Measurements from ENCODE around the gene PRKCE. TPM values are rescaled to one million over a fixed set of nuclear protein-coding genes. Genes with fewer than 3 reads are reported as not detected.

PRKCE gene
- total RNA-seq, 1 experiment from 2014 or later = 14.8 TPM

- TF ChIP-seq ZBTB33 (IDR thresholded peaks at IDR 0.05; ENCODE audit: extremely low read depth, insufficient replicate concordance, low read length) = no peak
- no peak for TF ChIP-seq SRF (IDR thresholded peaks at IDR 0.05; ENCODE audit: low read depth)
- no peak for TF ChIP-seq EZH2phosphoT487 (IDR thresholded peaks at IDR 0.05; ENCODE audit: borderline replicate concordance)
- no peak for TF ChIP-seq ATF3 (IDR thresholded peaks at IDR 0.05)
- TF ChIP-seq EGR1 (IDR thresholded peaks at IDR 0.05; ENCODE audit: low read depth) = no peak
- no peak for TF ChIP-seq POLR2AphosphoS5 (IDR thresholded peaks at IDR 0.05; ENCODE audit: low read depth, low read length)
- no peak for TF ChIP-seq ZFX (IDR thresholded peaks at IDR 0.05)
- no peak for TF ChIP-seq MAX (IDR thresholded peaks at IDR 0.05)
- TF ChIP-seq ZNF274 (IDR thresholded peaks at IDR 0.05; ENCODE audit: low read depth, low read length) = no peak
- TF ChIP-seq ELF1 (IDR thresholded peaks at IDR 0.05; ENCODE audit: borderline replicate concordance, low read depth) = no peak
- no peak for TF ChIP-seq CEBPB (IDR thresholded peaks at IDR 0.05; ENCODE audit: low read depth)
- TF ChIP-seq JUND (IDR thresholded peaks at IDR 0.05) = no peak
- no peak for TF ChIP-seq SIN3A (IDR thresholded peaks at IDR 0.05; ENCODE audit: low read depth)
These were observed 362.3 kb downstream of the PRKCE start (continued) for GRCh38 chr2:46013726-46014125.

- Histone ChIP-seq H3K9me2 (ENCODE audit: insufficient read depth) (no peaks in the 10 kb centered on the region), H3K9me3 (ENCODE audit: control insufficient read depth in 1 of 2, insufficient read depth in 1 of 2, low read depth in 1 of 2, low read length in 2 of 2) (no peaks in the 10 kb centered on the region), H3K27ac (ENCODE audit: low read depth, low read length) (no peak overlapping the region), H3K4me3 (replicated peaks in 1 of 2; ENCODE audit: low read depth in 1 of 2, low read length in 2 of 2) (no peak overlapping the region), H4K20me1 (ENCODE audit: insufficient read depth) (no peaks in the 10 kb centered on the region), H3K9ac (ENCODE audit: low read length) (no peak overlapping the region), H3K27me3 (ENCODE audit: insufficient read depth, low read length) (no peaks in the 10 kb centered on the region), H3K79me2 (ENCODE audit: insufficient read depth, low read length) (no peaks in the 10 kb centered on the region), H3K4me1 (ENCODE audit: control insufficient read depth in 1 of 2, insufficient read depth in 2 of 2, low read length in 2 of 2) (no peaks in the 10 kb centered on the region), H2AFZ (ENCODE audit: low read depth, low read length, poor library complexity, severe bottlenecking) (no peak overlapping the region), H3K36me3 (ENCODE audit: control insufficient read depth in 1 of 2, insufficient read depth in 2 of 2, low read length in 2 of 2) (no peaks in the 10 kb centered on the region), H3K4me2 (ENCODE audit: low read length) (no peak overlapping the region)
- ChIA-PET CTCF (no interaction called here), RAD21 (ENCODE audit: low non-redundant PET in 1 of 2, low total read pairs in 2 of 2, uncharacterized antibody in 2 of 2, unreplicated experiment in 2 of 2) (no interaction called here), POLR2A (no interaction called here)
- ATAC-seq = no peak
- intact Hi-C loops (cut with micrococcal nuclease) = no loop called here
- DNase-seq (ENCODE audit: low read depth, low spot score) = no peak
- BruUV-seq (replicated peaks) = no TSS peak
- TF ChIP-seq EZH2 (IDR thresholded peaks at IDR 0.05) = no peak
- TF ChIP-seq POLR2AphosphoS5 (IDR thresholded peaks at IDR 0.05; ENCODE audit: low read depth, low read length) = no peak
- TF ChIP-seq MAX (IDR thresholded peaks at IDR 0.05) = no peak
- no peak for TF ChIP-seq RAD21 (IDR thresholded peaks at IDR 0.05; ENCODE audit: low read depth)
- TF ChIP-seq JUND (IDR thresholded peaks at IDR 0.05) = no peak
- no peak for TF ChIP-seq REST (IDR thresholded peaks at IDR 0.05; ENCODE audit: low read depth)
- TF ChIP-seq TCF7L2 (IDR thresholded peaks at IDR 0.05; ENCODE audit: borderline replicate concordance, extremely low read depth, insufficient read depth, insufficient read length) = no peak
- TF ChIP-seq CEBPB (IDR thresholded peaks at IDR 0.05; ENCODE audit: low read depth) = no peak
- TF ChIP-seq EZH2phosphoT487 (IDR thresholded peaks at IDR 0.05; ENCODE audit: borderline replicate concordance) = no peak
- no peak for TF ChIP-seq SRF (IDR thresholded peaks at IDR 0.05; ENCODE audit: low read depth)
These were observed 363.6 kb downstream of the PRKCE start for GRCh38 chr2:46014911-46015654.
